HK-2 (cell line): ENCODE results near the gene TEX2.
"Not testable (repeated sequence)": the region's sequence is repeated elsewhere in the genome, so short reads cannot be mapped to it uniquely, and the experiment has no call there.

Experiments
- DNase-seq: peaks from one replicate; pipeline ENCODE4 v3.0.0-alpha.2; 2018; ENCODE audit not compliant: unreplicated experiment

Gene TEX2

GRCh38 chr17:64145751-64146417 lies 117.2 kb downstream of the TEX2 start:
- peak; percentile 95 for DNase-seq

DNA sequence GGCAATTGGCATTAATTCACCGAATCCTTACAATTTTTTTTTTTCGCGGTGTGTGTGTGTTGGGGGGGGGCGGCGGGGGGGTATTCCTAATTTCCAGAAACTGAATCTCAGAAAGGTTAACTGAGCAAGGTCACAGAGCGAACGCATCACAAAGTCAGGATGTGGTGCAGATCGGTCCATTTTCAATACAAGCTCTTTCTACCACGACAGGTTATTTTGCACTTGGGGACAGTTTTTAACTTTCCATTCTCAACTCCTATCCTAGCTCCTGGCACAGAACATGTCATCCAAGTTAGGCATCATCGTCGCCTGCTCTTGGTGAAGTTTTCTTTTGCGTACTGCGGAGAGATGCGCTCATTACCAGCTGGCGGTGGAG lies 117.7 kb downstream of the TEX2 start:
- no peak for DNase-seq

DNA sequence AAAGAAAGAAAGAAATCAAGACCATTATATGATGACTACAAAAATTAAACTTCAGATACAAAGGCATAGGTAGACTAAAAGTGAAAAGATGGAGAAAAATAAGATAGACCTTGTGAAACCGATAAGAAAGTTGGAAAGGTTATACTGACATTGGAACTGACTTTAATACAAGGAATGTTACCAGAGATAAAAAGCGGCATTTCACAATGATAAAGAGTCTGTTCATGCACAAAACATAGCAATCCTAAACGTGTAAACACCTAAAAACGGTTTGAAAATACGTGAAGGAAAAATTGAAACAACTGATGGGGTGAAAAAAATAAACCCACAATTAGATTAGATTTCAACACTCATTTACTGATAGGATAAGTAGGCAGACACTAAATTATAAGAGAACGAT lies 123.5 kb downstream of the TEX2 start:
- DNase-seq: no peak

DNA sequence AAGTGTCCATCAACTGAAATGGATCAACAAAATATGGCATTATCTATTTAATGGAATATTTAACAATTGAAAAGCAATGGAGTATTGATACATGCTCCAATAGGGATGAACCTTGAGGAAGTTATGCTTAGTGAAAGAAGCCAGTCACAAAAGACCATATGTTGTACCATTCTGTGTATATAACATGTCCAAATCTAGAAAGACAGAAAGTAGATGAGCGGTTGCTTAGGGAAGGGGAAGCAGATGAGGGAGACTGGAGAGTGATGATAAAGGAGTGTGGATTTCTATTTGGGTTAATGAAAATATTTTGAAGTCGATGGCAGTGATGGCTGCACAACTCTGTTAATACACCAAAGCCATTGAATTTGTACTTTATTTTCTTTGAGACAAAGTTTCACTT lies 124.6 kb downstream of the TEX2 start:
- DNase-seq: no peak

DNA sequence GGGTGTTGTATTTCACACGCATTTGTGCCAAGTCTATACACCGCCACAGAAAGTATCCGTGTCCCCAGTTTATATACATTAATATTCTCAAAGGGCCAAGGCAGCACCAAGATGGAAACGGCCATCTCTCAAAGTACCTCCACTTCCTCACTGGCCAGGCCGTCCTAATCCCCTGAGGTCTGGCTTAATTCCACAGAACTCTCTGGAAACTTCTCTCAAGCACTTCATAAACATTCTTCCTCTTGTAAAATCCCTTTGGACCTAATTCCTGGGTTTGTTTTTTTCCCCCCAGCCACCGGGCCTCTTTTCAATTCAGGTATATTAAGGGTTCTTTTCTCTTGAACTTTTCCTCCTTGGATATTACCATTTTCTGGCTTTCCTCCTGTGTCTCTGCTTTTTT lies 128.1 kb downstream of the TEX2 start:
- DNase-seq: no peak

GRCh38 chr17:64134216-64134970 lies 128.7 kb downstream of the TEX2 start:
- DNase-seq: no peak

- no peak for DNase-seq
These were observed 129.4 kb downstream of the TEX2 start for GRCh38 chr17:64133546-64134215.

- no peak for DNase-seq
These were observed 131.3 kb downstream of the TEX2 start for GRCh38 chr17:64131606-64132270.

DNA sequence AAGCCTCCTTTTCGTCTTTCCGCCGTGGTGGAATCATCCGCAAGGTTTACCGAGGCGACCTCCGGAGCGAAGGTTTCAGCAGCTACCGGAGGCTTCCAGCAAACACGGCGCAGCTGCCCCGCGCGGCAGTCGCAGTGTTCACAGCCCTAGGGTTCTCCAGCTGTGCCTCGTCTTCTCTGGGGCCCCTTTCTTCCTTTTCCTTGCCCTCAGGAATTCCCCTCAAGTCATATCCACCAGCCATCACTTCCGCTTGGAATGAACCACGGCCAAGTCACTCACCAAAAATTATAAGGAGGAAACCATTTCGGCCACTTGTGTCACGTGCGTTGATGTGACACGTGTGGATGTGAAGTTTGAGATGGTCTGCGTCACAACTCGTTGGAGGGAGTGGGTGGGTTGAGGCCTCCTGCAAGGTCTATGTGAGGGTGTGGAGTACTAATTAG lies 132.5 kb downstream of the TEX2 start:
- peak; percentile 68 for DNase-seq

DNA sequence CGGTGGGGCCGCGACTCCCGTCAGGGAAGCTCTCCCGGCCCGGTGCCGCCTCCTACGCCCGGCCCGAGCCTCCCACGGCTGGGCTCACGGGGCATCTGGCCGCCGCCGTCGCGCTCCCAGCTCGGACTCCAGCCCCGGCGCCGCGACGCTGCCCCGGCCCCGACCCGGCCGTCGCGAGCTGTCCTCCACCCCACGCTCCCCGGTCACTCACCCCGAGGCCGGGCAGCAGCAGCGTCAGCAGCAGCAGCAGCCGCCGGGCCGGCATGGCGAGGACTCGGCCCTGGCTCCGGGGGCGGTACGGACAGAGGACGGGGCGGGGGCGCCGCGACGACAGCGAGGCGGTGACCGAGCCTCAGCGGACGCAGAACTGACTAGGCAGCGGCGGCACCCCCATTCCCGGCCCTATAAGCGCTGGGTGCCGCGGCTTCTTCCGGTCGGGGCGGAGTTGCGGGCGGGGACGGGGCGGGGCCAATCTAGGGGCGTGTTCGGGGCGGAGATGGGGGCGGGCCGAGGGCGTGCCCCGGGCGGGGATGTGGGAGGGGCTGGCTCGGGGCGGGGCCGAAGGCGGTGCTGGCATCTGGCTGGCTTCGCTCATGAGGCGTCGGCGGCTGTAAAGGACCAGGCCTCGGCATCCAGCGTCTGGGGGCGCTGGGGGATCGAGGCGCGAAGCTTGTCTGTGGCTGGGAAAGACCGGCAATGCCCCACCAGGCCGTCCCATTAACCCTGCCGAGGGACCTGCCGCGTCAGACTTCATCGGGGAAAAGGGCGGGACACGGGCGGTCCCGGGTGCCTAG lies 133.1 kb downstream of the TEX2 start, which contains the start of gene ERN1:
Gene ERN1 (minus strand): TSS at position 380 of the 794 bp plus-strand sequence. CDS start 115 bp downstream, at position 265.
- DNase-seq: peak; percentile 97

- DNase-seq: no peak
These were observed 133.6 kb downstream of the TEX2 start for GRCh38 chr17:64129515-64129764.

- peak; percentile 47 for DNase-seq
These were observed 134.1 kb downstream of the TEX2 start for GRCh38 chr17:64128787-64129514.

GRCh38 chr17:64126918-64127317 lies 136.1 kb downstream of the TEX2 start:
- DNase-seq: no peak

DNA sequence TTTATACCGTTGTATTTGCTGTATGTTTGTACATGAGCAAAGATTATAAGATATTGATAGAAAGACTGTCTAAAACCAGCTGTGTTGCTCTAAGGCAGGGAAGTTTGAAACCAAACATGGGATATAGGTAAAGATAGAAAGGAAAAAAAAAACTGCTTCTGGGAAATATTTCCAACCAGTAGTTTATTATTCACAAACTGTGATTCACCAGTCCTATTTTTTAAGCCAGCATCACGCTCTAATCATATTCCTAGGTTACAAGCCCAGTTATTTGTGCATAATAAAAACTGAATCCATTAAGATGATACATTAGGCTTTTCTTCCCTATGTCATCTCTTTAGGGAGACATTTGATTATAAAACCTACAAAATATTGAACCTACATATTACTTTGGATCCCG lies 137.1 kb downstream of the TEX2 start:
- DNase-seq: no peak

DNA sequence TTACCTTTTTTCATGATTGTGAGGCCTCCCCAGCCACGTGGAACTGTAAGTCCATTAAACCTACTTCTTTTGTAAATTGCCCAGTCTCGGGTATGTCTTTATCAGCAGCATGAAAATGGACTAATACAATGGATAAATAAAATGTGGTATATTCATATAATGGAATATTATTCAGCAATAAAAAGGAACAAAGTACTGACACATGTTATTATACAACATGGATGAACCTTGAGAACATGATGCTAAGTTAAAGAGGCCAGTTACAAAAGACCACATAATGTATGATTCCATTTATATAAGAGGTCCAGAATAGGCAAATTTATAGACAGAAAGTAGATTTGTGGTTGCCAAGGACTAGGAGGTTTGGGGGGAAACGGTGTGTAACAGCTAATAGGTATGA lies 138.5 kb downstream of the TEX2 start:
- no peak for DNase-seq

GRCh38 chr17:64123114-64123513 lies 139.9 kb downstream of the TEX2 start:
- DNase-seq: no peak

- not testable (repeated sequence) for DNase-seq
These were observed 141.9 kb downstream of the TEX2 start for GRCh38 chr17:64120972-64121786.

DNA sequence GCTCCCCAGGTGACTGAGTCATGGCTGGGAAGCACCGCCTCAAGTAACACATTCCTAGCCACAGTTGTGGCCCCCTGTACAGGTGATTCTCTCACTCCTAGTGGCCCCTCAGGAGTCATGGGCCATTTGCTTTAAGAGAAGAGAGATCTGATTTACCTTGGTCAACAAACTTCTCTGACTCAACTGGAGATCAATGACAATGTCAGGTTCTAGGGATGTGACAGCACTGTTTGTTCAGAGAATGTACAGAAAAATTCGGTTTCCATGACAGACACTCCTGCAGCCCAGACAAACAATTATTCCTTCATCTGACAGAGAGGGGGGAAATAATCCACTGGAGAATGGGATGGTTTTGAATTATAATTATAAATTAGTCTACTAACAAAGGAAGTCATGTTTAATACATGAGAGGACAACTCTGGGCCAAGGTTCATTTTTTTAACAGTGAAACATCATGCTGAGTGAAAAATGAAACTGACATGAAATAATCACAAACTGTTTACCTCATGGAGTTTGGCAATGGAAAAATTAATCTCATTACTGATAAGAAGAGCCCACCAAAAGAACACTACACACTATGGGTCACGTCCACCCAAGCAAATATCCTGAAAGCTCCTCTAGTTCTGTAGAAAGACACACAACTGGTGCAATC lies 142.8 kb downstream of the TEX2 start:
- no peak for DNase-seq
